GM21381 (cell line): ENCODE measurements around the gene TAF10.

ENCODE experiments used
- ATAC-seq: cut with Tn5 transposase; IDR thresholded peaks from one replicate; pipeline ENCODE4 v1.9.1; 2021; ENCODE audit warnings: mild to moderate bottlenecking, moderate library complexity; ENCODE audit not compliant: unreplicated experiment

Gene TAF10

GRCh38 chr11:6609502-6610015 lies 2.5 kb downstream of the TAF10 start:
- no peak for ATAC-seq

- no peak for ATAC-seq
These were observed 3.1 kb downstream of the TAF10 start for GRCh38 chr11:6608726-6609501.

GRCh38 chr11:6608011-6608410 lies 4.0 kb downstream of the TAF10 start:
- ATAC-seq = no peak

- ATAC-seq = no peak
These were observed 4.7 kb downstream of the TAF10 start for GRCh38 chr11:6607190-6607795.

GRCh38 chr11:6606471-6607189 lies 5.4 kb downstream of the TAF10 start:
- ATAC-seq = peak; percentile 47

- ATAC-seq = no peak
These were observed 7.2 kb downstream of the TAF10 start for GRCh38 chr11:6604790-6605189.

GRCh38 chr11:6604081-6604626 lies 7.9 kb downstream of the TAF10 start:
- peak; percentile 30 for ATAC-seq

GRCh38 chr11:6603287-6604080 lies 8.5 kb downstream of the TAF10 start, which contains the start of the genes ILK and RRP8:
TSS of gene ILK (plus strand) at chr11:6603774. CDS start at chr11:6604272, 498 bp downstream.
TSS of gene RRP8 (minus strand) at chr11:6603616. CDS start at chr11:6603502, 114 bp downstream.
- ATAC-seq = peak; percentile 79

- ATAC-seq = no peak
These were observed 9.7 kb downstream of the TAF10 start for GRCh38 chr11:6602096-6602940.

- ATAC-seq = no peak
These were observed 11.0 kb downstream of the TAF10 start for GRCh38 chr11:6601041-6601461.

GRCh38 chr11:6599881-6600390 lies 12.1 kb downstream of the TAF10 start:
- no peak for ATAC-seq

- no peak for ATAC-seq
These were observed 12.6 kb downstream of the TAF10 start for GRCh38 chr11:6599449-6599848.

- no peak for ATAC-seq
These were observed 13.5 kb downstream of the TAF10 start for GRCh38 chr11:6598555-6598954.

GRCh38 chr11:6596239-6596877 lies 15.7 kb downstream of the TAF10 start:
- ATAC-seq = no peak

GRCh38 chr11:6594142-6594768 lies 17.8 kb downstream of the TAF10 start:
- ATAC-seq = no peak

GRCh38 chr11:6588018-6588417 lies 24.0 kb downstream of the TAF10 start:
- no peak for ATAC-seq

- ATAC-seq = no peak
These were observed 24.6 kb downstream of the TAF10 start for GRCh38 chr11:6587360-6587953.
